Measurements from ENCODE around the gene CDH5. TPM values are rescaled to one million over a fixed set of nuclear protein-coding genes. Genes with fewer than 3 reads are reported as not detected.

The CDH5 gene
- polyA plus RNA-seq, 1 donor, result 20.2 TPM

Other genes with a start within 250 kb of the CDH5 start
- 1.5 TPM for gene BEAN1, start 60.6 kb downstream of the CDH5 start, polyA plus RNA-seq
- gene TK2, start 183.4 kb downstream of the CDH5 start, polyA plus RNA-seq, result 21.2 TPM
- gene CKLF, start 185.9 kb downstream of the CDH5 start, polyA plus RNA-seq, result 30.9 TPM
- 3.4 TPM for gene CMTM1, start 199.7 kb downstream of the CDH5 start, polyA plus RNA-seq
- 0.25 TPM for gene CMTM2, start 212.8 kb downstream of the CDH5 start, polyA plus RNA-seq
- gene CMTM3, start 238.0 kb downstream of the CDH5 start, polyA plus RNA-seq, result 26.2 TPM